NCI-H82 (cell line): ENCODE measurements around the gene NR1H4.
"Not testable (repeated sequence)": the region's sequence is repeated elsewhere in the genome, so short reads cannot be mapped to it uniquely, and the experiment has no call there.

ENCODE experiments used
- DNase-seq: peaks from one replicate; lab custom pipeline; 2025; lab: John Stamatoyannopoulos, UW

The NR1H4 gene

GRCh38 chr12:100573292-100574186, 99.9 kb downstream of the NR1H4 start, which contains the start of gene GAS2L3:
GAS2L3 (plus strand) TSS chr12:100573684; CDS start chr12:100594905, 21,221 bp downstream.
- peak; percentile 92 for DNase-seq

- DNase-seq: peak; percentile 48
Measured at GRCh38 chr12:100574187-100575074, 100.8 kb downstream of the NR1H4 start.

- DNase-seq: no peak
Measured at GRCh38 chr12:100576331-100577036, 102.8 kb downstream of the NR1H4 start.

- no peak for DNase-seq
Measured at GRCh38 chr12:100578923-100579322, 105.3 kb downstream of the NR1H4 start.

- DNase-seq: no peak
Measured at GRCh38 chr12:100579844-100580243, 106.2 kb downstream of the NR1H4 start.

- no peak for DNase-seq
Measured at GRCh38 chr12:100584256-100584655, 110.6 kb downstream of the NR1H4 start.

GRCh38 chr12:100591979-100592378, 118.3 kb downstream of the NR1H4 start:
- peak; percentile 12 for DNase-seq

GRCh38 chr12:100593490-100593889, 119.8 kb downstream of the NR1H4 start:
- DNase-seq: no peak

- DNase-seq: no peak
Measured at GRCh38 chr12:100601626-100602025, 128.0 kb downstream of the NR1H4 start.

GRCh38 chr12:100602997-100603396, 129.3 kb downstream of the NR1H4 start:
- DNase-seq: not testable (repeated sequence)

- no peak for DNase-seq
Measured at GRCh38 chr12:100608776-100609175, 135.1 kb downstream of the NR1H4 start.

- DNase-seq: no peak
Measured at GRCh38 chr12:100610666-100611430, 137.2 kb downstream of the NR1H4 start.

GRCh38 chr12:100612606-100613005, 138.9 kb downstream of the NR1H4 start:
- DNase-seq: no peak
